Subcutaneous adipose tissue (tissue), 4 donors: ENCODE measurements around the gene HGF. TPM values are rescaled to one million over a fixed set of nuclear protein-coding genes. Genes with fewer than 3 reads are reported as not detected.

Source experiments
- CTCF ChIP-seq: fragments of 450-650 bp; IDR thresholded peaks from one replicate; pipeline ENCODE4 v1.5.1; 2016; ENCODE audit warnings: low read depth, mild to moderate bottlenecking, control low read depth, antibody characterized with exemption, moderate library complexity
- total RNA-seq, 4 donors: library from RNA; depleted of rRNA; stranded (reverse); fragments of >200 nt; gene quantifications; one replicate each; pipeline ENCODE4 v1.1.0, GENCODE V29; 2016

The HGF gene
- total RNA-seq, 4 donors from 2014 or later: 2.1 to 20.6 (median 7.9) TPM

- no peak for TF ChIP-seq CTCF
Measured at GRCh38 chr7:81710751-81711150, 59.1 kb downstream of the HGF start.

- TF ChIP-seq CTCF: no peak
Measured at GRCh38 chr7:81709836-81710235, 60.0 kb downstream of the HGF start.

- TF ChIP-seq CTCF: no peak
Measured at GRCh38 chr7:81707966-81708365, 61.9 kb downstream of the HGF start.

GRCh38 chr7:81707196-81707595 is 62.7 kb downstream of the HGF start:
- no peak for TF ChIP-seq CTCF

GRCh38 chr7:81705206-81705605 is 64.6 kb downstream of the HGF start:
- TF ChIP-seq CTCF: no peak

- TF ChIP-seq CTCF: no peak
Measured at GRCh38 chr7:81704595-81704994, 65.3 kb downstream of the HGF start.

GRCh38 chr7:81698965-81699364 is 70.9 kb downstream of the HGF start:
- no peak for TF ChIP-seq CTCF
